Measurements from ENCODE around the gene FOXP1.

GRCh38 chr3:71031914-71032521 lies 551.5 kb downstream of the FOXP1 start:
- TF ChIP-seq CTCF (IDR thresholded peaks at IDR 0.05; ENCODE audit: low read depth, low read length): no peak
- TF ChIP-seq EZH2phosphoT487 (IDR thresholded peaks at IDR 0.05; ENCODE audit: low read depth): no peak

All from OCI-LY3 (cell line).